GM12878 (cell line): Measurements from ENCODE around the gene DPY30. TPM values are rescaled to one million over a fixed set of nuclear protein-coding genes. Genes with fewer than 3 reads are reported as not detected.

ENCODE experiments used
- polyA plus RNA-seq, 11 experiments: library from polyadenylated mRNA; depleted of rRNA in 4 of 11; unstranded in 6 of 11; stranded (reverse) in 5 of 11; fragments of >200 nt; fragmentation: Nextera tagmentation in 4 of 11; fragmentation: Illumina TruSeq in 1 of 11; extraction: Ambion mirVana in 4 of 11; extraction: Trizol in 1 of 11; gene quantifications; 1 replicate in 1 of 11; 2 replicates in 10 of 11; pipeline versions ENCODE4 v1.2.1 to v1.2.3, GENCODE V29; 2011 to 2016; ENCODE audit warnings: inconsistent platforms in 2 of 11, missing spikeins in 2 of 11, low read depth in 1 of 11
- total RNA-seq, 4 experiments: library from RNA; depleted of rRNA in 3 of 4; stranded (reverse); fragments of >200 nt in 3 of 4; fragmentation: Illumina TruSeq in 1 of 4; extraction: Trizol in 1 of 4; gene quantifications; 2 replicates each; pipeline versions ENCODE4 v1.2.1 to v1.2.3, GENCODE V29; 2013 to 2021

Gene DPY30
- total and polyA plus RNA-seq, 10 of the 15 experiments (the other 5 are each of a cell fraction or from before 2014, with no cell fraction given), result 45.8 to 307 (median 89.2) TPM

Other genes starting within 250 kb of the DPY30 start
- gene MEMO1, start 28.8 kb downstream of the DPY30 start, total RNA-seq (2014; rRNA removed), result 39.5 and 39.8 TPM in 2 replicates
- 62.6 and 66.1 TPM in 2 replicates for gene MEMO1, start 28.8 kb downstream of the DPY30 start, total RNA-seq (2014; rRNA removed; fragmentation: Illumina TruSeq; extraction: Trizol)
- gene MEMO1, start 28.8 kb downstream of the DPY30 start, total RNA-seq (2021), result 66.7 and 68.4 TPM in 2 replicates
- gene MEMO1, start 28.8 kb downstream of the DPY30 start, polyA plus RNA-seq (2011; rRNA removed), result 79.6 and 91.7 TPM in 2 replicates
- gene MEMO1, start 28.8 kb downstream of the DPY30 start, polyA plus RNA-seq (2014; fragmentation: Illumina TruSeq; extraction: Trizol), result 67.7 and 70.4 TPM in 2 replicates
- 10 to 100 TPM; 73.9 to 99.1 TPM for gene MEMO1, start 28.8 kb downstream of the DPY30 start, polyA plus RNA-seq (2014; fragmentation: Nextera tagmentation; extraction: Ambion mirVana)
- gene MEMO1, start 28.8 kb downstream of the DPY30 start, polyA plus RNA-seq (2014; rRNA removed), result 69.6 and 74.9 TPM in 2 replicates
- gene MEMO1, start 28.8 kb downstream of the DPY30 start, polyA plus RNA-seq (2016; fragmentation: Nextera tagmentation; extraction: Ambion mirVana), result 10 to 100 TPM; 68.2 to 79.9 TPM
- gene SPAST, start 23.8 kb upstream of the DPY30 start, total RNA-seq (2014; rRNA removed), result 14.3 and 16.9 TPM in 2 replicates
- 18.0 and 21.3 TPM in 2 replicates for gene SPAST, start 23.8 kb upstream of the DPY30 start, total RNA-seq (2014; rRNA removed; fragmentation: Illumina TruSeq; extraction: Trizol)
- gene SPAST, start 23.8 kb upstream of the DPY30 start, total RNA-seq (2021), result 13.9 and 16.0 TPM in 2 replicates
- gene SPAST, start 23.8 kb upstream of the DPY30 start, polyA plus RNA-seq (2011; rRNA removed), result 10.9 and 17.9 TPM in 2 replicates
- gene SPAST, start 23.8 kb upstream of the DPY30 start, polyA plus RNA-seq (2014; fragmentation: Illumina TruSeq; extraction: Trizol), result 15.6 and 19.6 TPM in 2 replicates
- 1 to 10 TPM; 4.3 to 8.4 TPM for gene SPAST, start 23.8 kb upstream of the DPY30 start, polyA plus RNA-seq (2014; fragmentation: Nextera tagmentation; extraction: Ambion mirVana)
- gene SPAST, start 23.8 kb upstream of the DPY30 start, polyA plus RNA-seq (2014; rRNA removed), result 7.1 and 8.5 TPM in 2 replicates
- 1 to 10 TPM; 7.7 to 9.1 TPM for gene SPAST, start 23.8 kb upstream of the DPY30 start, polyA plus RNA-seq (2016; fragmentation: Nextera tagmentation; extraction: Ambion mirVana)
- gene SLC30A6, start 126.1 kb upstream of the DPY30 start, total RNA-seq (2014; rRNA removed), result 15.6 and 20.4 TPM in 2 replicates
- 15.7 and 16.3 TPM in 2 replicates for gene SLC30A6, start 126.1 kb upstream of the DPY30 start, total RNA-seq (2014; rRNA removed; fragmentation: Illumina TruSeq; extraction: Trizol)
- gene SLC30A6, start 126.1 kb upstream of the DPY30 start, total RNA-seq (2021), result 15.3 and 15.4 TPM in 2 replicates
- gene SLC30A6, start 126.1 kb upstream of the DPY30 start, polyA plus RNA-seq (2011; rRNA removed), result 22.7 and 34.3 TPM in 2 replicates
- 15.6 and 18.9 TPM in 2 replicates for gene SLC30A6, start 126.1 kb upstream of the DPY30 start, polyA plus RNA-seq (2014; fragmentation: Illumina TruSeq; extraction: Trizol)
- gene SLC30A6, start 126.1 kb upstream of the DPY30 start, polyA plus RNA-seq (2014; fragmentation: Nextera tagmentation; extraction: Ambion mirVana), result 1 to 10 TPM; 6.4 to 6.6 TPM
- 8.9 and 10.6 TPM in 2 replicates for gene SLC30A6, start 126.1 kb upstream of the DPY30 start, polyA plus RNA-seq (2014; rRNA removed)
- gene SLC30A6, start 126.1 kb upstream of the DPY30 start, polyA plus RNA-seq (2016; fragmentation: Nextera tagmentation; extraction: Ambion mirVana), result 10 to 100 TPM; 15.6 to 17.8 TPM
- 0.33 and 0.45 TPM in 2 replicates for gene NLRC4, start 225.1 kb upstream of the DPY30 start, total RNA-seq (2014; rRNA removed)
- 0.51 and 0.58 TPM in 2 replicates for gene NLRC4, start 225.1 kb upstream of the DPY30 start, total RNA-seq (2014; rRNA removed; fragmentation: Illumina TruSeq; extraction: Trizol)
- 0.40 and 0.54 TPM in 2 replicates for gene NLRC4, start 225.1 kb upstream of the DPY30 start, total RNA-seq (2021)
- 0.01 and 0.03 TPM in 2 replicates for gene NLRC4, start 225.1 kb upstream of the DPY30 start, polyA plus RNA-seq (2011; rRNA removed)
- 0.38 and 0.54 TPM in 2 replicates for gene NLRC4, start 225.1 kb upstream of the DPY30 start, polyA plus RNA-seq (2014; fragmentation: Illumina TruSeq; extraction: Trizol)
- gene NLRC4, start 225.1 kb upstream of the DPY30 start, polyA plus RNA-seq (2014; fragmentation: Nextera tagmentation; extraction: Ambion mirVana), result under 1 TPM; 0.26 to 0.40 TPM
- gene NLRC4, start 225.1 kb upstream of the DPY30 start, polyA plus RNA-seq (2014; rRNA removed), result 0.18 and 0.41 TPM in 2 replicates
- under 1 TPM; 0.09 to 0.40 TPM for gene NLRC4, start 225.1 kb upstream of the DPY30 start, polyA plus RNA-seq (2016; fragmentation: Nextera tagmentation; extraction: Ambion mirVana)
- gene YIPF4, start 238.1 kb upstream of the DPY30 start, total RNA-seq (2014; rRNA removed), result 7.7 and 10.8 TPM in 2 replicates
- 10.4 and 13.9 TPM in 2 replicates for gene YIPF4, start 238.1 kb upstream of the DPY30 start, total RNA-seq (2014; rRNA removed; fragmentation: Illumina TruSeq; extraction: Trizol)
- 28.1 and 31.4 TPM in 2 replicates for gene YIPF4, start 238.1 kb upstream of the DPY30 start, total RNA-seq (2021)
- 16.4 and 34.6 TPM in 2 replicates for gene YIPF4, start 238.1 kb upstream of the DPY30 start, polyA plus RNA-seq (2011; rRNA removed)
- 10.8 and 15.0 TPM in 2 replicates for gene YIPF4, start 238.1 kb upstream of the DPY30 start, polyA plus RNA-seq (2014; fragmentation: Illumina TruSeq; extraction: Trizol)
- 10 to 100 TPM in 1 of 2 experiments, 1 to 10 TPM in 1; 2.8 to 11.4 TPM for gene YIPF4, start 238.1 kb upstream of the DPY30 start, polyA plus RNA-seq (2014; fragmentation: Nextera tagmentation; extraction: Ambion mirVana)
- gene YIPF4, start 238.1 kb upstream of the DPY30 start, polyA plus RNA-seq (2014; rRNA removed), result 6.7 and 10.6 TPM in 2 replicates
- gene YIPF4, start 238.1 kb upstream of the DPY30 start, polyA plus RNA-seq (2016; fragmentation: Nextera tagmentation; extraction: Ambion mirVana), result 10 to 100 TPM; 57.0 to 60.4 TPM